A549 (cell line): ENCODE results near the gene IL1A. TPM values are rescaled to one million over a fixed set of nuclear protein-coding genes. Genes with fewer than 3 reads are reported as not detected.

Source experiments
- ATAC-seq, 2 experiments: fragments of 200-7000 bp in 1 of 2; fragments of >200 bp in 1 of 2; cut with Nextera tagmentation in 1 of 2; cut with Tn5 transposase in 1 of 2; 3 replicates each; pipeline versions ENCODE4 v1.8.0 to v1.9.1; 2018 to 2020; ENCODE audit warnings: mild to moderate bottlenecking in 1 of 2, moderate library complexity in 1 of 2
- CTCF ChIA-PET: fragments of 300-600 bp; sonication (Branson Sonifier 250); formaldehyde crosslinking; extraction: SDS; loops from one replicate; lab custom pipeline; 2021; ENCODE audit warnings: antibody characterized with exemption, inconsistent platforms; lab: Yijun Ruan, JAX
- POLR2A ChIA-PET: fragments of 350-600 bp; formaldehyde crosslinking; extraction: SDS; loops from one replicate; lab custom pipeline; 2021; ENCODE audit warnings: antibody characterized with exemption, inconsistent platforms; lab: Yijun Ruan, JAX
- DNase-seq, 2 experiments: peaks; one replicate each; pipeline versions ENCODE4 v3.0.0 to v3.0.0-alpha.2; 2011 to 2016; ENCODE audit warnings: low read depth in 1 of 2, low spot score in 1 of 2
- FAIRE-seq: peaks from 2 replicates; lab custom pipeline; 2011; peaks lifted over from hg19 to GRCh38; lab: Jason Lieb, UNC
- H3K27ac ChIP-seq, 2 experiments: fragments of >200 bp; sonication (Bioruptor Twin); formaldehyde crosslinking; 3 replicates each; pipeline ENCODE4 v1.5.1; 2016 to 2017
- H3K4me1 ChIP-seq: fragments of >200 bp; sonication (Bioruptor Twin); formaldehyde crosslinking; 3 replicates; pipeline ENCODE4 v1.6.1; 2016
- H3K4me2 ChIP-seq: fragments of >200 bp; sonication (Bioruptor Twin); formaldehyde crosslinking; 3 replicates; pipeline ENCODE4 v1.6.1; 2016
- H3K4me3 ChIP-seq: fragments of >200 bp; sonication (Bioruptor Twin); formaldehyde crosslinking; 3 replicates; pipeline ENCODE4 v1.5.1; 2016
- H3K9me3 ChIP-seq: fragments of >200 bp; sonication (Bioruptor Twin); formaldehyde crosslinking; 3 replicates; pipeline ENCODE4 v1.6.1; 2016
- BHLHE40 ChIP-seq: IDR thresholded peaks from 2 replicates; pipeline ENCODE4 v1.6.1; 2012; ENCODE audit warnings: low read depth, low read length, inconsistent platforms
- CBX8 ChIP-seq: fragments of 200-600 bp; sonication (generic); IDR thresholded peaks from 2 replicates; pipeline ENCODE4 v1.6.1; 2016
- CHD4 ChIP-seq: fragments of 200-600 bp; sonication (generic); IDR thresholded peaks from 2 replicates; pipeline ENCODE4 v1.6.1; 2016; ENCODE audit warnings: antibody characterized with exemption, mild to moderate bottlenecking, borderline replicate concordance
- EHMT2 ChIP-seq: fragments of 200-600 bp; sonication (generic); IDR thresholded peaks from 2 replicates; pipeline ENCODE4 v1.6.1; 2016; ENCODE audit warnings: antibody characterized with exemption, low read depth, mild to moderate bottlenecking, moderate library complexity
- EP300 ChIP-seq, 2 experiments: fragments of >200 bp; sonication (Bioruptor Twin); formaldehyde crosslinking; IDR thresholded peaks; 2 replicates in 1 of 2; 3 replicates in 1 of 2; pipeline ENCODE4 v1.6.1; 2016 to 2017
- HDAC2 ChIP-seq: fragments of 200-600 bp; sonication (generic); IDR thresholded peaks from 2 replicates; pipeline ENCODE4 v1.6.1; 2016
- MAZ ChIP-seq: fragments of 150-350 bp; IDR thresholded peaks from 2 replicates; pipeline ENCODE4 v1.6.1; 2014; ENCODE audit warnings: antibody characterized with exemption, low read depth, low read length, borderline replicate concordance
- NPAS2 ChIP-seq: fragments of 250-450 bp; sonication (Bioruptor Pico); IDR thresholded peaks from 2 replicates; pipeline ENCODE4 v1.8.0; 2022; ENCODE audit warnings: mild to moderate bottlenecking, moderate library complexity, borderline replicate concordance
- POLR2AphosphoS2 ChIP-seq: conservative IDR thresholded peaks from 2 replicates; pipeline ENCODE4 v1.6.1; 2012; ENCODE audit warnings: low read length, improper control_type of control experiment, inconsistent platforms
- RCOR1 ChIP-seq: fragments of 150-350 bp; IDR thresholded peaks from 2 replicates; pipeline ENCODE4 v1.6.1; 2014; ENCODE audit warnings: antibody characterized with exemption, low read length, low read depth
- WGBS: methylation state at CpG from one replicate; pipeline ENCODE4 v1.1.6; 2017; ENCODE audit errors: missing lambda C conversion rate; 5-methylcytosine and 5-hydroxymethylcytosine counted together
- polyA plus RNA-seq, 4 experiments: library from polyadenylated mRNA; depleted of rRNA in 3 of 4; stranded (reverse); fragments of >200 nt; fragmentation: RNase III in 1 of 4; extraction: RNeasy Plus Mini Kit Qiagen cat#74134 plus additional on column Dnase treatment in 1 of 4; gene quantifications; 2 replicates in 3 of 4; 3 replicates in 1 of 4; pipeline ENCODE4 v1.2.3, GENCODE V29; 2011 to 2017
- TF ChIP-seq, protein P1 (sequence below): fragments of 200-600 bp; sonication (generic); IDR thresholded peaks from 2 replicates; pipeline ENCODE4 v1.6.1; 2016; ENCODE audit warnings: antibody characterized with exemption, mild to moderate bottlenecking, moderate library complexity
- TF ChIP-seq, protein P2 (sequence below): fragments of >200 bp; sonication (Bioruptor Twin); formaldehyde crosslinking; IDR thresholded peaks from 3 replicates; pipeline ENCODE4 v1.6.1; 2016
- TF ChIP-seq, protein P3 (sequence below): fragments of >200 bp; sonication (Bioruptor Twin); formaldehyde crosslinking; IDR thresholded peaks from 3 replicates; pipeline ENCODE4 v1.5.1; 2016
- TF ChIP-seq, protein P4 (sequence below): IDR thresholded peaks from 2 replicates; pipeline ENCODE4 v1.6.1; 2012; ENCODE audit warnings: low read depth, borderline replicate concordance

Gene IL1A
- polyA plus RNA-seq, 2 of the 4 experiments (the other 2 are of a cell fraction) = 0.25 TPM; not detected in 1

DNA sequence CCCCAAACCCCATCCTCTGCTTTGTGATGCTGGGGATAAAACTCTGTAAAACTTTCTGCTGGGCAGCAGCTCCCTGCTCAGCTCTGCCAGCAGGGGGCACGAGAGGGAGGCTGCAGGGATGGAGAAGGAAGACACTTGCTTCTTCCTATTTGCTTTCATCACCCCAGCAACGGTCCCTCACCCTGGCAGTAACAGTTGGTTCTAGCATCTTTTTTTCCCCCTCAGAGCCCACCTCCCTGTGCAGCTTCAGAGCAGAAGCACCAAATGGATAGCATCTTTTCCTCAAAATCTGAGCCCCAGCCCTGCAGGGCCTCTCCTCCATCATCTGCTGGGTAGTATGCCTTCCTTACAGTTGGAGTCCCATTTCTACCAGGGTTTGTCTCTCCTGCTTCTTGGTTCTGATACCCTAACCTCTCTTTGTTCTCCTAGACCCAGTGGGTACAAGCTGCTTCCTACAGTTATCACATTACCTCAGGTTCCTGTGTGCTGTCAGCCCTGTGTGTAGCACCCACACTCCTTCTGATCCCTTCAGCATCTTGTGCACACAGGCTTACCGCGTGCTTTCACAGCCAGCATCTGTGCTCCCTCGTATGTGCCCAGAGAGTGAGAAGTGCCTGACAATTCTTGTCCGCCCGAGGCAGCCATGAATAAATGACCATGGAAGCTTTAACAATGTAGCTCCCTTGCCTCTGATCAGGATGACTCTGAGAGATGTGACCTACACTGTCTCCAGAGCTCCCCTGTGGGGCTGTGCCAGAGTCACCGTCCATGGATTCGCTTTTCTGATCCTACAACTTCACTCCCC, 34.3 kb downstream of the IL1A start (continued):
- TF ChIP-seq, protein P1, sequence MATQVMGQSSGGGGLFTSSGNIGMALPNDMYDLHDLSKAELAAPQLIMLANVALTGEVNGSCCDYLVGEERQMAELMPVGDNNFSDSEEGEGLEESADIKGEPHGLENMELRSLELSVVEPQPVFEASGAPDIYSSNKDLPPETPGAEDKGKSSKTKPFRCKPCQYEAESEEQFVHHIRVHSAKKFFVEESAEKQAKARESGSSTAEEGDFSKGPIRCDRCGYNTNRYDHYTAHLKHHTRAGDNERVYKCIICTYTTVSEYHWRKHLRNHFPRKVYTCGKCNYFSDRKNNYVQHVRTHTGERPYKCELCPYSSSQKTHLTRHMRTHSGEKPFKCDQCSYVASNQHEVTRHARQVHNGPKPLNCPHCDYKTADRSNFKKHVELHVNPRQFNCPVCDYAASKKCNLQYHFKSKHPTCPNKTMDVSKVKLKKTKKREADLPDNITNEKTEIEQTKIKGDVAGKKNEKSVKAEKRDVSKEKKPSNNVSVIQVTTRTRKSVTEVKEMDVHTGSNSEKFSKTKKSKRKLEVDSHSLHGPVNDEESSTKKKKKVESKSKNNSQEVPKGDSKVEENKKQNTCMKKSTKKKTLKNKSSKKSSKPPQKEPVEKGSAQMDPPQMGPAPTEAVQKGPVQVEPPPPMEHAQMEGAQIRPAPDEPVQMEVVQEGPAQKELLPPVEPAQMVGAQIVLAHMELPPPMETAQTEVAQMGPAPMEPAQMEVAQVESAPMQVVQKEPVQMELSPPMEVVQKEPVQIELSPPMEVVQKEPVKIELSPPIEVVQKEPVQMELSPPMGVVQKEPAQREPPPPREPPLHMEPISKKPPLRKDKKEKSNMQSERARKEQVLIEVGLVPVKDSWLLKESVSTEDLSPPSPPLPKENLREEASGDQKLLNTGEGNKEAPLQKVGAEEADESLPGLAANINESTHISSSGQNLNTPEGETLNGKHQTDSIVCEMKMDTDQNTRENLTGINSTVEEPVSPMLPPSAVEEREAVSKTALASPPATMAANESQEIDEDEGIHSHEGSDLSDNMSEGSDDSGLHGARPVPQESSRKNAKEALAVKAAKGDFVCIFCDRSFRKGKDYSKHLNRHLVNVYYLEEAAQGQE = no peak

DNA sequence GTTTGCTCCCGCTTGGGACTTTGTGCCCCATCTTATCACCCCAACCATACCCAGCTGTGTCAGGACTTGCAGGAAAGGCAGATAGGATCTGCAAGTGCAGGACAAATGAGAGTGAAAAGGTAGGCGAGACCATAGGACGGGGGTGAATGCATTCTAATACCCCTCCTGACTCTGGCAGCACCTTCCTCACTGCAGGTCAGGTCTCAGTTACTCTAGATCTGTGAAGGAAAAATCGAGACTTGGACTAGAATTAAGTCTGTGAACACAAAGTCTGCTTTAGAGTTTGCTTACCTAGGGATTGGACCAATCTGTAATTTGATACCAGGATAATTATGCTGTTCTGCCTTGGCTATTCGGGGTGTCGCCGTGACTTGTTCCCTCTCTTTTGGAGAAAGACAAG, 43.8 kb downstream of the IL1A start:
- no peak overlapping the region for H3K4me3 ChIP-seq
- TF ChIP-seq EHMT2 = no peak
- TF ChIP-seq, protein P1 = no peak
- TF ChIP-seq BHLHE40 = no peak
- TF ChIP-seq CHD4 = no peak
- TF ChIP-seq NPAS2 (CRISPR knock-in tag) = no peak
- TF ChIP-seq, protein P2, sequence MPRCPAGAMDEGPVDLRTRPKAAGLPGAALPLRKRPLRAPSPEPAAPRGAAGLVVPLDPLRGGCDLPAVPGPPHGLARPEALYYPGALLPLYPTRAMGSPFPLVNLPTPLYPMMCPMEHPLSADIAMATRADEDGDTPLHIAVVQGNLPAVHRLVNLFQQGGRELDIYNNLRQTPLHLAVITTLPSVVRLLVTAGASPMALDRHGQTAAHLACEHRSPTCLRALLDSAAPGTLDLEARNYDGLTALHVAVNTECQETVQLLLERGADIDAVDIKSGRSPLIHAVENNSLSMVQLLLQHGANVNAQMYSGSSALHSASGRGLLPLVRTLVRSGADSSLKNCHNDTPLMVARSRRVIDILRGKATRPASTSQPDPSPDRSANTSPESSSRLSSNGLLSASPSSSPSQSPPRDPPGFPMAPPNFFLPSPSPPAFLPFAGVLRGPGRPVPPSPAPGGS = no peak
- TF ChIP-seq, protein P3, sequence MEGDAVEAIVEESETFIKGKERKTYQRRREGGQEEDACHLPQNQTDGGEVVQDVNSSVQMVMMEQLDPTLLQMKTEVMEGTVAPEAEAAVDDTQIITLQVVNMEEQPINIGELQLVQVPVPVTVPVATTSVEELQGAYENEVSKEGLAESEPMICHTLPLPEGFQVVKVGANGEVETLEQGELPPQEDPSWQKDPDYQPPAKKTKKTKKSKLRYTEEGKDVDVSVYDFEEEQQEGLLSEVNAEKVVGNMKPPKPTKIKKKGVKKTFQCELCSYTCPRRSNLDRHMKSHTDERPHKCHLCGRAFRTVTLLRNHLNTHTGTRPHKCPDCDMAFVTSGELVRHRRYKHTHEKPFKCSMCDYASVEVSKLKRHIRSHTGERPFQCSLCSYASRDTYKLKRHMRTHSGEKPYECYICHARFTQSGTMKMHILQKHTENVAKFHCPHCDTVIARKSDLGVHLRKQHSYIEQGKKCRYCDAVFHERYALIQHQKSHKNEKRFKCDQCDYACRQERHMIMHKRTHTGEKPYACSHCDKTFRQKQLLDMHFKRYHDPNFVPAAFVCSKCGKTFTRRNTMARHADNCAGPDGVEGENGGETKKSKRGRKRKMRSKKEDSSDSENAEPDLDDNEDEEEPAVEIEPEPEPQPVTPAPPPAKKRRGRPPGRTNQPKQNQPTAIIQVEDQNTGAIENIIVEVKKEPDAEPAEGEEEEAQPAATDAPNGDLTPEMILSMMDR = no peak
- no peak for TF ChIP-seq MAZ
- TF ChIP-seq EP300 (IDR thresholded peaks at IDR 0.05) = no peak
- TF ChIP-seq, protein P4, sequence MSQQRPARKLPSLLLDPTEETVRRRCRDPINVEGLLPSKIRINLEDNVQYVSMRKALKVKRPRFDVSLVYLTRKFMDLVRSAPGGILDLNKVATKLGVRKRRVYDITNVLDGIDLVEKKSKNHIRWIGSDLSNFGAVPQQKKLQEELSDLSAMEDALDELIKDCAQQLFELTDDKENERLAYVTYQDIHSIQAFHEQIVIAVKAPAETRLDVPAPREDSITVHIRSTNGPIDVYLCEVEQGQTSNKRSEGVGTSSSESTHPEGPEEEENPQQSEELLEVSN = no peak
- no peak for TF ChIP-seq POLR2AphosphoS2
- TF ChIP-seq RCOR1 = no peak
- no peak for TF ChIP-seq HDAC2
- no peak for TF ChIP-seq CBX8
- no peak for FAIRE-seq
- WGBS = 95% methylated on average over 7 of the region's 7 CpGs
- no peak overlapping the region for H3K27ac ChIP-seq
- no peak for DNase-seq
- CTCF ChIA-PET = interaction anchor here (1.3 to 9.1 kb wide), 4 partner anchors 9 to 202 kb away, joined by 3 to 80 read pairs (median 22); no protein-coding TSS in a partner anchor
- no peak overlapping the region for H3K4me2 ChIP-seq
- no peak for ATAC-seq
- H3K4me1 ChIP-seq = peaks cover 18% of the 10 kb centered on the region
- no peaks in the 10 kb centered on the region for H3K9me3 ChIP-seq
- POLR2A ChIA-PET = no interaction called here
